Activated CD4-positive, alpha-beta memory T cell treated with anti-CD3 and anti-CD28 coated beads, Interleukin-2, amount 10 ng/mL, durations not matched to agents 7 days and 5 days (primary cell): Measurements from ENCODE around the gene GABBR2. TPM values are rescaled to one million over a fixed set of nuclear protein-coding genes. Genes with fewer than 3 reads are reported as not detected.

ENCODE experiments used
- CTCF ChIA-PET: fragments of 350-600 bp; sonication (Branson Sonifier 250); formaldehyde crosslinking; loops from one replicate; lab custom pipeline; 2021; ENCODE audit warnings: antibody characterized with exemption, inconsistent platforms; lab: Charles Lee
- POLR2A ChIA-PET: fragments of 350-600 bp; sonication (Branson Sonifier 250); formaldehyde crosslinking; loops from one replicate; lab custom pipeline; 2021; ENCODE audit warnings: antibody characterized with exemption; lab: Charles Lee
- DNase-seq: peaks from one replicate; pipeline ENCODE4 v3.0.0-alpha.2; 2020
- H3K27ac Mint-ChIP-seq: one replicate; pipeline ENCODE4 v1.8.0; 2021; ENCODE audit warnings: mild to moderate bottlenecking, mixed read lengths
- H3K27me3 Mint-ChIP-seq: one replicate; pipeline ENCODE4 v1.8.0; 2021; ENCODE audit warnings: mixed read lengths
- H3K36me3 Mint-ChIP-seq: one replicate; pipeline ENCODE4 v1.8.0; 2021; ENCODE audit warnings: low read depth, mixed read lengths
- H3K4me1 Mint-ChIP-seq: one replicate; pipeline ENCODE4 v1.8.0; 2021; ENCODE audit warnings: mixed read lengths
- H3K4me3 Mint-ChIP-seq: one replicate; pipeline ENCODE4 v1.8.0; 2021; ENCODE audit warnings: mild to moderate bottlenecking, mixed read lengths
- H3K9me3 Mint-ChIP-seq: one replicate; pipeline ENCODE4 v1.8.0; 2021; ENCODE audit warnings: mixed read lengths
- total RNA-seq, 2 experiments: library from RNA; stranded (reverse); gene quantifications; one replicate each; pipeline ENCODE4 v1.2.3, GENCODE V29; 2021

The GABBR2 gene
- not detected for total RNA-seq

DNA sequence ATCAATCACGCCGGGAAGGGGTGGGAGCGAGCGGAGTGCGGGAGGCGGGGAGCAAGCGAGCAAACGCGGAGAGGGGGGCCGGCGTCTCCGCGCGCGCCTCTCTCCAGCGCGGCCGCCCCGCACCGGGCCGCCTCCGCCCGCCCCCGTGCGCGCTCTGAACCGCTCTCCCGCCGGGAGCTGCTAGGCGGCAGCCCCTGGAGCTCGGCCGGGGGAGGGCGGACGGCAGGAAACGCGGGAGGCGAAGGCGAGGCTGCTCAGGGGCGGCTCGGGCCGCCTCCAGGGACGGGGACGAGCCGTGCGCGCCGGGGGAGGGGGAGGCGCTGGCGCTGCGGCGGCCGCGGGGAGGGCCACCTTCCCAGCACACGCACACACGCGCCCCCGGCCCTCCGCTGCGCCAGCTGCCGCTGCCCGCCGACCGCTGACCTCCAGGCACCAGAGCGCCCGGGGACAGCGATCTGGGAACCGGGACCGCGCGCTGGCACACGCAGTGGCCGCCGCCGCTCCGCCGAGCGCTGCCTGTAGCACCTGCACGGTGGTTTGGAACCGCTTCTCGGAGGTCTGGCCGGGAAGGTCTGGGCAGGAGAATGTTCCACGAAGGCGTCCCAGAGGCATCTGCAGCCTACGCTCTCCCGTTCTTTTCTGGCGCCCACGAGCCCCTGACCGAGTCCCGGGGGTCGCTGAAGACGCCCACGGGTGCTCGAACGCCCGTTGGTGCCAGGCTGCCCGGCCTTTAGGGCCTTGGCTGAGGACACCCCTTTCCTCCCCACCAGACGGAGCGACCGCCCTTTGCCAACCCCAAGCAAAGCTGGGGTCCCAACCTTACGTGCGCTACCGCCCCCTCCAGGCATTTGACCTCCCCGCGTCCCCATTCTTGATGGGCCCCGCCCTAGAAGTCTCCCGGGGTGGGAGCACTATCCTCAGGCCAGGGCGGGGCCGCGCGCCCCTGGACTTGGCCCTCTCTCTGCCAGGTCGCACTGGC, at the start of gene GABBR2:
GABBR2 (minus strand) TSS at position 3 of the 979 bp plus-strand sequence. CDS start 198 bp downstream, outside the sequence.
- no peak within 1 kb of the TSS for H3K27ac Mint-ChIP-seq
- peaks cover 67% of the 10 kb centered on the region for H3K27me3 Mint-ChIP-seq
- DNase-seq = no peak
- CTCF ChIA-PET = no interaction called here
- no peak within 1 kb of the TSS for H3K4me3 Mint-ChIP-seq
- H3K4me1 Mint-ChIP-seq = peaks cover 3% of the 10 kb centered on the region
- no peaks in the 10 kb centered on the region for H3K36me3 Mint-ChIP-seq
- no peaks in the 10 kb centered on the region for H3K9me3 Mint-ChIP-seq
- POLR2A ChIA-PET = no interaction called here

DNA sequence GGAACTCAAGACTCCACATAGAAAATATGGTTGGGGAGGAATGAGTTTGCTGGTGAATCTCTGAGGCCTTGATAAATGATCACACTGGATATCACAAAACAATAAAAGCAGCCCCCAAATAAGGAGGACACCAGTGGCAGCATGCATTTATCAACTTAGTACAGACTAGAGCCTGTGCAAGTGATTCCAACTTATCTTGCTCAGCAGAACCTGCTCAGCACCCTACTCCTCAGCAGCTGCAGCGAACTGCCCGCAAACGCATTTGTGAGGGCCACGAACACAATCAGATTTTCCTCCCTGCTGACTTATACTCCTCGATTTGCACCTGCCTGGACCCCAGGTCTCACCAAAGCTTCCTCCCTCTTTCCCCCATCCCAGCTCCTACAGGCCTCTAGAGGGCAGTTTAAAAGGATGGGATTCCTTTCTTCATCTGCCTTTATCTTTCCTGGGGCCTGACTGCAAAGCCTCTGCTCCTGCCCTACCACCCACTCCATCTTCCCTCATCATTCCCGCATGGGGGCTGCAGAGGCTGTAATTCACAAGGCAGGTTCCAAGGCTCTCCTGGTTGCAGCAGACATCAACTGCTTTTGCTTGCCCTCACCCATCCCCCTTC, 46.4 kb upstream of the GABBR2 start:
- POLR2A ChIA-PET = no interaction called here
- H3K27ac Mint-ChIP-seq = no peak overlapping the region
- H3K9me3 Mint-ChIP-seq = no peaks in the 10 kb centered on the region
- H3K4me3 Mint-ChIP-seq = no peak overlapping the region
- H3K27me3 Mint-ChIP-seq = no peaks in the 10 kb centered on the region
- H3K36me3 Mint-ChIP-seq = no peaks in the 10 kb centered on the region
- peaks cover 1% of the 10 kb centered on the region for H3K4me1 Mint-ChIP-seq
- CTCF ChIA-PET = no interaction called here
- no peak for DNase-seq

DNA sequence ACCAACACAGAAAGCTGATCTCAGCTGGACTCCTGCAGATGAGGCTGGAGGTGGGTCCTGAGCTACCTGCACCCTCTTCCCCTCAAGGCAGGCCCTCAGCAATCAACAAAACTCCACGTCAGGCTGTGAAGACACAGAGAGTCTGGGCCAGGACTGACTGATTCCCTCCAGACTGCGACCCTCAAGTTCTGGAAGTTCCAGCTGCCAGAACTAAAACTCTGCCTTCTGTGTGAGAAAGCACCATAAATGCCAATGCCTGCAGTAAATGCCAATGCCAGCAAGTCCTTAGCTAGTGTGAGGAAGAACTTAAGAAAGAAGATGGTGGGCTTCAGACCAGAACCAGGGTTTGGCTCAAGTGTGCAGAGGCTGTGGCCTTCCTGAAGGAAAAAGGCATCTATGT, 42.5 kb upstream of the GABBR2 start:
- H3K27me3 Mint-ChIP-seq = no peaks in the 10 kb centered on the region
- no peaks in the 10 kb centered on the region for H3K4me1 Mint-ChIP-seq

DNA sequence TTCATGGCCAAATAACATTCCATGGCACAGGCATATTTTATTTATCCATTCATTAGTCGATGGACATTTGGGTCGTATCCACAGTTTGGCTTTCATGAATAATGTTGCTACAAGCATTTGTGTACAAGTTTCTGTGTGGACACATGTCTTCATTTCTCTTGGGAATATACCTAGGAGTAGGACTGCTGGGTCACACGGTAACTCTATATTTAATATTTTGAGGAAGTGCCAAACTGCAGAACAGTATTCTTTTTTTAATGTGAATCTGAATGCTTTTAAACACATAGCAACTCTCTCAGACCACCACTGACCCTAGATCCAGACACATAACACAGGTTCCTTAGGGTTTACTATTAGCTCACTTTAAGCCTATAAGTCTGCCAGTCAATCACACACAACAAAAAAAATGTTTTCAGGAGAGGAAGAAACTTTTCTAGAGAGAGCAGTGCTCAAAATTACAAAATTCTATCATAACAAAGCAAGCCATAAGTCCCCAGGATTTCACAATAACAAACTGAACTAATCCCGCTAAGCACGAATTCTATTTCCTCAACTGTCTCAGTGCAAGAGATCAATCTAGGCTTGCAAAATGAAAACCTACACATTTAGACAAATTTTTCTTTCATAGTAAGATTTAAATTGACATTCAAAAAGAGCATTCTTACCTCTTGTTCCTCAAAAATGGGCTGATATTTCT, 41.8 kb upstream of the GABBR2 start:
- Mint-ChIP-seq H3K4me1 (no peaks in the 10 kb centered on the region), H3K9me3 (no peaks in the 10 kb centered on the region), H3K36me3 (no peaks in the 10 kb centered on the region), H3K4me3 (no peak overlapping the region), H3K27ac (no peak overlapping the region), H3K27me3 (no peaks in the 10 kb centered on the region)
- ChIA-PET POLR2A (no interaction called here), CTCF (no interaction called here)
- DNase-seq = no peak

More for the DNA sequence above, 42.5 kb upstream of the GABBR2 start:
- no peak overlapping the region for H3K27ac Mint-ChIP-seq
- no peaks in the 10 kb centered on the region for H3K9me3 Mint-ChIP-seq
- ChIA-PET CTCF (interaction anchor here (1.1 kb wide), 1 partner anchor 435 kb away, joined by 3 read pairs; no protein-coding TSS in a partner anchor), POLR2A (no interaction called here)
- no peak overlapping the region for H3K4me3 Mint-ChIP-seq
- no peak for DNase-seq
- H3K36me3 Mint-ChIP-seq = no peaks in the 10 kb centered on the region

DNA sequence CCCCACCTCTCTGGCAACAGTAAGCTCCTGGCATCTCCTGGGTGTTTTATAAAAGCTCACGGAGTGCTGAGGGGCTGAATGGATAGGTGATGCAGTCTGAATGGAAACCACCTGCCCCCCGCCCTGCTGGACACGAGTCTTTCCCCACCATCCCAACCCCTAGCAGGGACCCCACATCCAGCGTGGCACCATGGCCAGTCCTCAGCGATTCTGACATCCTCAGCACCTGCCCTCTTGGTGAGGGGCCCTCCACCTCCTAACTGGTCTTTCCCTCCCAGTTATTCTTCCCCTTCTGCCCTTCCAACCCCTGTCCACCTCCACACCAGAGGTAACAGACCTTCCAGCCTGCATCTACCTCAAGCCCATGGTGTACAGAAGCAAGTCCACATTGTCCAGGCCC, 38.7 kb upstream of the GABBR2 start:
- H3K4me3 Mint-ChIP-seq = no peak overlapping the region
- no peak for DNase-seq
- CTCF ChIA-PET = interaction anchor here (1.4 kb wide), 1 partner anchor 28 kb away, joined by 4 read pairs; no protein-coding TSS in a partner anchor
- no peak overlapping the region for H3K27ac Mint-ChIP-seq
- H3K4me1 Mint-ChIP-seq = no peaks in the 10 kb centered on the region
- no peaks in the 10 kb centered on the region for H3K9me3 Mint-ChIP-seq
- no peaks in the 10 kb centered on the region for H3K36me3 Mint-ChIP-seq
- H3K27me3 Mint-ChIP-seq = no peaks in the 10 kb centered on the region
- POLR2A ChIA-PET = no interaction called here

DNA sequence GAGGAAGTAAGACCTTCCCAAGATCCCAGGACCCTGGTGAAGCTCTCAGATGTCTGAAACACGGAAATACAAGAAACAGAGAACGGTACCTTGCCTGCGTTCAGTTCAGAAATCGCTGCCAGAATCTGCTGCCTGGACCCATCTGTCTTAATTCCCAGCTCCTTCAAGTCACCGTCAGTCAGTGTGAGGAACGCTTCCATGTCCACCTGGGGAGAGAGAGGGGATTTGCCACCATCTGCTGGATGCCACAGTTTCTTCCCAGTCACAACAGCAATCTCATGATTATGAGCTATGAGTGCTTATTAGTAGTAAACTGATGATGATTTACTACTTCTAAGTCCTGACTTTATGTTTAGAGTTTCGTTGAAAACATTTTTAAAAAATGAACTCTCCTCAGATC, 36.7 kb upstream of the GABBR2 start:
- no peaks in the 10 kb centered on the region for H3K36me3 Mint-ChIP-seq
- H3K4me3 Mint-ChIP-seq = no peak overlapping the region
- no peaks in the 10 kb centered on the region for H3K27me3 Mint-ChIP-seq
- DNase-seq = no peak
- no peak overlapping the region for H3K27ac Mint-ChIP-seq
- no peaks in the 10 kb centered on the region for H3K4me1 Mint-ChIP-seq
- ChIA-PET POLR2A (interaction anchor here (1.1 kb wide), 1 partner anchor 9 kb away, joined by 4 read pairs; no protein-coding TSS in a partner anchor), CTCF (interaction anchor here (1.3 kb wide), 1 partner anchor 30 kb away, joined by 4 read pairs; no protein-coding TSS in a partner anchor)
- no peaks in the 10 kb centered on the region for H3K9me3 Mint-ChIP-seq

DNA sequence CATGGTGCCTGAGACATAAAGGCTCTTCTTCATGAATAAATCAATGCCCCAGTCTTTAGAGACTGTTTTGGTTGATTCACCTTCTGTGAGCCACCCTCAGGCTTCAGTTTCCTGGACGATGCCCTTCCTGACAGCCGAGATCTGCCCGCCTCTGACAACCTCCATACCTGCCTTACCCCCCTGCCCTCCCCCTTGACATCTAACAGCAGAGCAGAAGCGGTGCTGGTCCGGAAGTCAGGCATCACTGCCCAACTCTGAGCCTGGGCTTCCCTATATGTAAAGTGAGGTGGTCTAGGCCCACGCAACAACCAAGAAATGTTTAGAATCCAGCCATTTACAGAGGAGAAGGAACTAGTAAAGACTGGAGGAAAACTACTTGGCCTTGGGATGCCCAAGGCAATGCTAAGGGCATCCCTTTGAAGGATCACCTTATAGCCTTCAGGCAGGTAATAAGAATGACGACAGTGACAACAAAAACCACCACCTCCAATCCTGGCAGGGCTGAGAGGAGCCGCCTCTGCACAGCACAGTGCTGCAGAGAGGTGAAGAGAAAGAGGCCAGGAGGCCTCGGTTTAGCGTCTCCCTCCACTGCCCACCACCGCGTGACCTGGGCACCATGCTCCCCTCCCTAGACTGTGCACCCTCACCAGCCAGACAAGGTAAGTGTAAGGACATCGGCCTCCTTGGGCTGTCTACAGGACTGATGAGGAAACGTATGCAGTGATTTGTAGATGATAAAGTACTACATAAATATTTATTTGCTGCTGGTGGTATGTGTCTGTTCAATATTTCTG, 35.3 kb upstream of the GABBR2 start:
- no peak for DNase-seq
- no peak overlapping the region for H3K4me3 Mint-ChIP-seq
- CTCF ChIA-PET = interaction anchor here (1.3 kb wide), 1 partner anchor 32 kb away, joined by 4 read pairs; no protein-coding TSS in a partner anchor
- H3K9me3 Mint-ChIP-seq = no peaks in the 10 kb centered on the region
- POLR2A ChIA-PET = no interaction called here
- H3K36me3 Mint-ChIP-seq = no peaks in the 10 kb centered on the region
- H3K4me1 Mint-ChIP-seq = no peaks in the 10 kb centered on the region
- H3K27ac Mint-ChIP-seq = no peak overlapping the region
- H3K27me3 Mint-ChIP-seq = no peaks in the 10 kb centered on the region

DNA sequence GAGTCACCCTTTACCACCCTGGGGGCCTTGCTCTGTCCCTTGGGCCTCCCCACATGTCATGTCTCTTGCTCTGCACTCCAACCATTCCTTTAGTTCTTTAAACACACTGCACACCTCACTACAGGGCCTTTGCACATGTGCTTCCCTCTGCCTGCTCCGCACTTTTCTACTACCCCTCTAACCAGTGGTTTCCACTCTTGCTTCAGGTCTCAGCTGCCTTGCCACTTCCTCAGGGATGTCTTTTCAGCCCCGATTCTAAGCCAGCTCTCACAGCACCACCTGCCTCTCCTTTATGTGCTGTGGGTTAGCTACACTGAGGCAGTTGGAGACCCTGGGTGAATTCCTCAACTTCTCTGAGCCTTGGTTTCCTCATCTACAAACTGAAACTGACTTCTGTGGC, 34.6 kb upstream of the GABBR2 start:
- POLR2A ChIA-PET = no interaction called here
- Mint-ChIP-seq H3K36me3 (no peaks in the 10 kb centered on the region), H3K4me3 (no peak overlapping the region), H3K27ac (no peak overlapping the region), H3K4me1 (no peaks in the 10 kb centered on the region), H3K27me3 (no peaks in the 10 kb centered on the region), H3K9me3 (no peaks in the 10 kb centered on the region)
- CTCF ChIA-PET = no interaction called here
- no peak for DNase-seq

DNA sequence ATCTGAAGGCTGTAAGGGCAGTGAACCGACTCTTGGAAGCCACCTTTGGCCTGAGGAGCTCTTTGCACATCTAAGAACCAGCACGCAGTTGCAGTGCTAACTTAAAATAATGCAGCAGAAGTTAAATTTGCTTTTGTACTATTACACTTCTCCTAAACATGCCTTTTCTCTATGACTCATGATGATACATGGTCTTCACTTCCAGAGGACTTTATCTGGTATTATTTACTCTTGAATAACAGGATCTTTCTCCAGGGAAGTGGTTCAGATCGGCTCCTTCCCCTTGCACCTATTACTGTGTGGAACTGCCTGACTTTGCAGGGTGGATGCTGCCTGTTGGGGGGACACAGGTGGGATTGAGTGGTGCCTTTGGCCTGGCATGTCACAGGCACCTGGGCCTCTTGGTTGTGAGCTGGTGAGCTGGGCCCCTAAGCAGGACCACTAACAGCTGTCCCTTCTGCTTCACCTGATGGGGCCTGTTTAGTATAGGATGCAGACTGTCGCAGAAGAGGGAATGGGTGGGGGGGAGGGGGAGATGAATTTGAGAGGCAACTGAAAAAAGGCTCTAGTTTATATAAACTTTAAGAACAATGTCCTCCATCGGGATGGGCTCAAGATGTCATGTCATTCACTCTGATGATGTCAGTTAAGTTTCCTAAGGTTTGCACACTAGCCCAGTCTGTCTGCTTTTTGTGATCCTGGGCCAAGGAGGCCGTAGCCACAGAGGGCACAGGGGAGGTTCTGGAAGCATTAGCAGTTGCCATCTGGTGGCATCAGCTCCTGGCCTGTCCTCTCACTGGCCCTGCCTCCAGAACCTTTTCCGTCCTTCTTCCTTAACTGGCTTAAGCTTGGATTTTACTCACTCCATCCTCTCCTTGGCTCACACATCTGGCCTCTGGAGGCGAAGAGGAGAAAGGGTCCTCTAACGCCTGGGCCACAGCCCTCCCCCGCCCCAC, 33.9 kb upstream of the GABBR2 start:
- H3K4me1 Mint-ChIP-seq = no peaks in the 10 kb centered on the region
- H3K27me3 Mint-ChIP-seq = no peaks in the 10 kb centered on the region
- no peaks in the 10 kb centered on the region for H3K9me3 Mint-ChIP-seq
- CTCF ChIA-PET = no interaction called here
- H3K4me3 Mint-ChIP-seq = no peak overlapping the region
- no peak for DNase-seq
- POLR2A ChIA-PET = no interaction called here
- H3K36me3 Mint-ChIP-seq = no peaks in the 10 kb centered on the region
- no peak overlapping the region for H3K27ac Mint-ChIP-seq

DNA sequence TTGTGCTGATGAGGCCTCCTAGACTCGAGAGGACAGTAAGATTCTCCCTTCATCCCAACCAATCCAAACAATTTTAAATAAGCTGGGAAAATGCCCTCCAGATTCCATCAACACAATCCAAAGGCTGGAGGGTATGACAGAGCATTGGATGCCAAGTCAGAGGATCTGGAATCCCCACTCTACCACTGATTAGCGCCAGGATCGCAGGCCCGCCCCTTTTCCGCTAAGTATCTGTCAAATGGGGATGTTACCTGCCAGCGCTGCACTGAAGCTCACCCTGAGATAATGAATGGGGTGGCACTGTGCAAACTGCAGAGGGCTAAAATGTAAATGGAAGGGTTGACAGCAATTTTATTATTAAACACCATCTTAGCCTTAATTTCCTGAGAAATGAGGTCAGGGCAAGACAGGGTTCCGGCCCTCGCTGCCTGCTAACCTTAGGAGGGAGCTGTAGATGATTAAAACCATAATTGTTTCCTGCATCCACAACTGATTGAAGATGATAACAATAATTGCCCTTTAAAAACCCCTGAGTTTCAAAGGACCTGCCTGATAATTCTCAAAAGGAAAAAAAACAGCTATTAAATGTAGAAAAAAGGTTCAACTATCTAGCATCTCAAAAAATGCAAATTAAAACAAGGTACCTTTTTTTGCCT, 31.6 kb upstream of the GABBR2 start:
- CTCF ChIA-PET = interaction anchor here (1.3 kb wide), 1 partner anchor 35 kb away, joined by 6 read pairs; no protein-coding TSS in a partner anchor
- POLR2A ChIA-PET = no interaction called here
- H3K36me3 Mint-ChIP-seq = no peaks in the 10 kb centered on the region

DNA sequence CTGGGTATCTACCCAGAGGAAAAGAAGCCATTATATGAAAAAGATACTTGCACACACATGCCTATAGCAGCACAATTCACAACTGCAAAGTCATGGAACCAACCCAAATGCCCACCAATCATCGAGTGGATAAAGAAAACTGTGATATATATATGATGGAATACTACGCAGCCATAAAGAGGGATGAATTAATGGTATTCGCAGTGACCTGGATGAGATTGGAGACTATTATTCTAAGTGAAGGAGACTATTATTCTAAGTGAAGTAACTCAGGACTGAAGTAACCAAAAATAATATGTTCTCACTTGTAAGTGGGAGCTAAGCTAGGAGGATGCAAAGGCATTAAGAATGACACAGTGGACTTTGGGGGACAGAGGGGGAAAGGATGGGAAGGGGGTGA, 30.0 kb upstream of the GABBR2 start:
- no peaks in the 10 kb centered on the region for H3K9me3 Mint-ChIP-seq
- H3K27ac Mint-ChIP-seq = no peak overlapping the region
- POLR2A ChIA-PET = no interaction called here
- no peak for DNase-seq
- no peaks in the 10 kb centered on the region for H3K36me3 Mint-ChIP-seq
- no peaks in the 10 kb centered on the region for H3K4me1 Mint-ChIP-seq
- H3K4me3 Mint-ChIP-seq = no peak overlapping the region
- CTCF ChIA-PET = interaction anchor here (0.6 kb wide), 1 partner anchor 68 kb away, joined by 4 read pairs; no protein-coding TSS in a partner anchor
- H3K27me3 Mint-ChIP-seq = no peaks in the 10 kb centered on the region

More for the DNA sequence above, 31.6 kb upstream of the GABBR2 start:
- no peaks in the 10 kb centered on the region for H3K9me3 Mint-ChIP-seq
- no peak for DNase-seq
- no peak overlapping the region for H3K27ac Mint-ChIP-seq
- H3K27me3 Mint-ChIP-seq = no peaks in the 10 kb centered on the region
- H3K4me3 Mint-ChIP-seq = no peak overlapping the region
- H3K4me1 Mint-ChIP-seq = no peaks in the 10 kb centered on the region
